B cell (primary cell): ENCODE results near the gene EHBP1L1. TPM values are rescaled to one million over a fixed set of nuclear protein-coding genes. Genes with fewer than 3 reads are reported as not detected.

Source experiments
- ATAC-seq: fragments of 200-7000 bp; cut with Tn5 transposase; one replicate; pipeline ENCODE4 v1.10.0; 2021; ENCODE audit warnings: low read depth, mild to moderate bottlenecking, moderate number of reproducible peaks, moderate library complexity
- CTCF ChIA-PET: fragments of 350-600 bp; sonication (Branson Sonifier 250); formaldehyde crosslinking; loops from one replicate; lab custom pipeline; 2021; ENCODE audit warnings: antibody characterized with exemption, inconsistent platforms; lab: Charles Lee
- POLR2A ChIA-PET: fragments of 350-600 bp; sonication (Branson Sonifier 250); formaldehyde crosslinking; loops from one replicate; lab custom pipeline; 2021; ENCODE audit warnings: antibody characterized with exemption; lab: Charles Lee
- DNase-seq: peaks from one replicate; pipeline ENCODE4 v3.0.0; 2013
- H2AFZ ChIP-seq: 2 replicates; pipeline ENCODE4 v1.6.1; 2012; ENCODE audit warnings: mild to moderate bottlenecking, low read depth, low read length; ENCODE audit not compliant: insufficient read depth, poor library complexity, severe bottlenecking
- H3K27ac ChIP-seq, 2 donors: 1 replicate in 1 of 2; 2 replicates in 1 of 2; pipeline ENCODE4 v1.5.1; 2012 to 2013; ENCODE audit warnings: low read length in 2 of 2, mild to moderate bottlenecking in 2 of 2, moderate library complexity in 1 of 2
- H3K27me3 ChIP-seq, 4 experiments: fragments of 200-600 bp in 1 of 4; sonication (generic) in 1 of 4; replicated peaks in 1 of 4; 1 replicate in 2 of 4; 2 replicates in 2 of 4; pipeline versions ENCODE4 v1.6.1 to v1.7.0; 2013 to 2016; ENCODE audit warnings: low read length in 3 of 4, mild to moderate bottlenecking in 2 of 4, mixed read lengths in 1 of 4, moderate library complexity in 1 of 4; ENCODE audit not compliant: insufficient read depth in 4 of 4, control insufficient read depth in 3 of 4; ENCODE audit errors: control extremely low read depth in 1 of 4
- H3K36me3 ChIP-seq, 2 experiments: replicated peaks in 1 of 2; 1 replicate in 1 of 2; 2 replicates in 1 of 2; pipeline versions ENCODE4 v1.6.1 to v1.7.1; 2013; ENCODE audit warnings: low read length in 1 of 2; ENCODE audit not compliant: insufficient read depth in 2 of 2, control insufficient read depth in 1 of 2; ENCODE audit errors: control extremely low read depth in 1 of 2, extremely low read depth in 1 of 2
- H3K4me1 ChIP-seq, 2 donors: fragments of 200-600 bp in 1 of 2; sonication (generic) in 1 of 2; 1 replicate in 1 of 2; 2 replicates in 1 of 2; pipeline versions ENCODE4 v1.5.1 to v1.6.1; 2013 to 2017; ENCODE audit warnings: low read length in 2 of 2; ENCODE audit not compliant: control insufficient read depth in 2 of 2, insufficient read depth in 2 of 2
- H3K4me2 ChIP-seq: replicated peaks from 2 replicates; pipeline ENCODE3; 2012; ENCODE audit warnings: mild to moderate bottlenecking, low read depth, low read length; ENCODE audit not compliant: poor library complexity, severe bottlenecking
- H3K4me3 ChIP-seq, 5 experiments: fragments of 200-600 bp in 1 of 5; sonication (generic) in 1 of 5; 1 replicate in 3 of 5; 2 replicates in 2 of 5; pipeline versions ENCODE4 v1.5.1 to v1.7.0; 2011 to 2016; ENCODE audit warnings: low read length in 4 of 5, mild to moderate bottlenecking in 4 of 5, low read depth in 2 of 5, control low read depth in 1 of 5, moderate library complexity in 1 of 5; ENCODE audit not compliant: insufficient read depth in 1 of 5; ENCODE audit errors: control extremely low read depth in 1 of 5, extremely low read depth in 1 of 5
- H3K79me2 ChIP-seq: fragments of 200-600 bp; sonication (generic); one replicate; pipeline ENCODE4 v1.6.0; 2016; ENCODE audit warnings: low read length; ENCODE audit not compliant: control insufficient read depth, insufficient read depth
- H3K9ac ChIP-seq: fragments of 200-600 bp; sonication (generic); 2 replicates; pipeline ENCODE4 v1.6.1; 2017; ENCODE audit warnings: mild to moderate bottlenecking, low read length, moderate library complexity
- H3K9me3 ChIP-seq, 3 donors: one replicate each; pipeline versions ENCODE4 v1.6.1 to v1.7.1; 2013; ENCODE audit warnings: low read length in 2 of 3; ENCODE audit not compliant: control insufficient read depth in 2 of 3, insufficient read depth in 1 of 3; ENCODE audit errors: control extremely low read depth in 1 of 3
- H4K20me1 ChIP-seq: 2 replicates; pipeline ENCODE4 v1.6.0; 2012; ENCODE audit warnings: mild to moderate bottlenecking, low read length; ENCODE audit not compliant: insufficient read depth, control insufficient read depth, poor library complexity, severe bottlenecking
- H3K27ac Mint-ChIP-seq: one replicate; pipeline ENCODE4 v1.8.0; 2021; ENCODE audit warnings: mixed read lengths
- H3K27me3 Mint-ChIP-seq: one replicate; pipeline ENCODE4 v1.8.0; 2021; ENCODE audit warnings: mixed read lengths
- H3K4me1 Mint-ChIP-seq: one replicate; pipeline ENCODE4 v1.8.0; 2021; ENCODE audit warnings: mixed read lengths
- H3K4me3 Mint-ChIP-seq: one replicate; pipeline ENCODE4 v1.8.0; 2021; ENCODE audit warnings: mixed read lengths
- H3K9me3 Mint-ChIP-seq: one replicate; pipeline ENCODE4 v1.8.0; 2022; ENCODE audit warnings: mixed read lengths; ENCODE audit not compliant: insufficient read depth
- CTCF ChIP-seq: fragments of 200-600 bp; IDR thresholded peaks from one replicate; pipeline ENCODE4 v1.8.0; 2022; ENCODE audit warnings: antibody characterized with exemption, mild to moderate bottlenecking
- EZH2 ChIP-seq: IDR thresholded peaks from 2 replicates; pipeline ENCODE4 v1.6.1; 2012; ENCODE audit warnings: borderline replicate concordance, low read depth, mild to moderate bottlenecking, moderate library complexity, low read length; ENCODE audit not compliant: insufficient read depth, poor library complexity, severe bottlenecking
- WGBS: methylation state at CpG from one replicate; pipeline ENCODE4 v1.1.5; 2013; ENCODE audit warnings: missing lambda C conversion rate; ENCODE audit not compliant: insufficient coverage; 5-methylcytosine and 5-hydroxymethylcytosine counted together
- intact Hi-C: fragments of 100-400 bp; cut with micrococcal nuclease; formaldehyde crosslinking; loops from one replicate; pipeline ENCODE4 v1.10.0; 2022
- polyA plus RNA-seq: library from polyadenylated mRNA; depleted of rRNA; stranded (reverse); fragments of >200 nt; gene quantifications from 2 replicates; pipeline ENCODE4 v1.2.3, GENCODE V29; 2012
- total RNA-seq, 2 donors: library from RNA; stranded (reverse); fragments of 120-200 nt in 1 of 2; gene quantifications; 1 replicate in 1 of 2; 2 replicates in 1 of 2; pipeline versions ENCODE4 v1.2.3 to v1.2.4, GENCODE V29; 2013 to 2022

EHBP1L1 gene
- total and polyA plus RNA-seq, 2 donors (not counting 1 experiment from before 2014, with no cell fraction given): 202 to 279 TPM

- Histone ChIP-seq H3K79me2 (peaks cover 62% of the 10 kb centered on the region), H3K4me1 (peaks cover 40 to 43% of the 10 kb centered on the region in 2 donors), H3K4me2 (peak overlapping the region; percentile 84), H3K9me3 (peaks cover 0 to 5% (median 0%) of the 10 kb centered on the region in 3 donors), H4K20me1 (peaks cover 49% of the 10 kb centered on the region), H3K9ac (peak overlapping the region; percentile 83), H3K4me3 (peak overlapping the region in 1 of 5 experiments; percentile 28), H3K27me3 (no peaks in the 10 kb centered on the region), H3K36me3 (peaks cover 0 to 38% of the 10 kb centered on the region in 2 experiments), H2AFZ (no peak overlapping the region), H3K27ac (peak overlapping the region; percentile 4 to 89)
- Mint-ChIP-seq H3K27me3 (no peaks in the 10 kb centered on the region), H3K9me3 (no peaks in the 10 kb centered on the region), H3K4me1 (peaks cover 54% of the 10 kb centered on the region), H3K27ac (peak overlapping the region; percentile 61), H3K4me3 (peak overlapping the region; percentile 98)
- ATAC-seq (no peak), DNase-seq (no peak)
- ChIA-PET POLR2A (interaction anchor here (3.9 kb wide), 1 partner anchor 72 kb away, joined by 17 read pairs; no protein-coding TSS in a partner anchor), CTCF (interaction anchor here (0.7 to 3.8 kb wide), 7 partner anchors 9 to 71 kb away, joined by 3 to 21 read pairs (median 12); partner anchors contain the start of gene FAM89B)
- TF ChIP-seq CTCF (no peak), EZH2 (no peak)
- intact Hi-C loops: loop anchor here (10.0 kb wide), 1 partner anchor 497 kb away; the partner anchor contains the start of genes TM7SF2 and ZNHIT2
- WGBS: 58% methylated on average over 11 of the region's 12 CpGs
Measured at GRCh38 chr11:65611758-65612603, 36.1 kb downstream of the EHBP1L1 start.
